GM18502 (cell line): Measurements from ENCODE around the gene GHITM.
A peak's percentile ranks its signal among the peaks of the same experiment; 100 is the strongest.
"Not testable (repeated sequence)": the region's sequence is repeated elsewhere in the genome, so short reads cannot be mapped to it uniquely, and the experiment has no call there.

Experiments used
- ATAC-seq: cut with Tn5 transposase; IDR thresholded peaks from one replicate; pipeline ENCODE4 v1.9.1; 2021; ENCODE audit warnings: mild to moderate bottlenecking; ENCODE audit not compliant: unreplicated experiment, poor library complexity

Gene GHITM

DNA sequence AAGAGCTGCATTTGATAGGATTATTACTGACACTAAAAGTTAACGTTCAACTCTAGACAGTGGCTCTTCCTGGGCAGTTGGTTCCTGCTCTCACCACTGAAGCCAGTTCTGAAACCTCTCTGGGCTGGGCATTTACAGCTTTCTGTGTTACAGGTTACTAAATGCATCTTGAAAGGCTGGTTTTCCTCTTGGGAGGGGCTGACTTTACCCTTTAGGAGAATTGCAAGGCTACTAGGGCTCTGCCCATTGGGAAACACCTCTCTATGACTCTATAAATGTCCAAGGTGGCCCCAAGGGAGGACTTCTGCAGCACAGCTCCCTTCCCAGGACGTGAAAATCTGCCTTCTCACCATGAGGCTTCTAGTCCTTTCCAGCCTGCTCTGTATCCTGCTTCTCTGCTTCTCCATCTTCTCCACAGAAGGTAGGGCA is 34.2 kb downstream of the GHITM start, which contains the start of gene GPR15LG:
Gene GPR15LG (plus strand): TSS at position 301 of the 429 bp plus-strand sequence. CDS start 51 bp downstream, at position 352.
- peak; percentile 29 for ATAC-seq

DNA sequence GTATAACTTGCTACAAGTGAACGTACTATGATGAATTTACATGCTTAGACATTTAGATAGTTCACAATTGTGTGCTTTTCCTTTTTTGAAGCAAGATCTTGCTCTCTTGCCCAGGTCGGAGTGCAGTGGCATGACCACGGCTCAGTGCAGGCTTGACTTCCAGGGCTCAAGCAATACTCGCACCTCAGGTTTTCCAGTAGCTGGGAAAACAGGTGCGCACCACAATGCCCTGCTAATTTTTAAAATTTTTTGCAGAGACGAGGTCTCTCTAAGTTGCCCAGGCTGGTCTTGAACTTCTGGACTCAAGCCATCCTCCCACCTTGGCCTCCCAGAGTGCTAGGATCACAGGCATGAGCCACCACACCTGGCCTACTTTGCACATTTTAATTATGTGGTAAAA is 36.1 kb downstream of the GHITM start:
- no peak for ATAC-seq

DNA sequence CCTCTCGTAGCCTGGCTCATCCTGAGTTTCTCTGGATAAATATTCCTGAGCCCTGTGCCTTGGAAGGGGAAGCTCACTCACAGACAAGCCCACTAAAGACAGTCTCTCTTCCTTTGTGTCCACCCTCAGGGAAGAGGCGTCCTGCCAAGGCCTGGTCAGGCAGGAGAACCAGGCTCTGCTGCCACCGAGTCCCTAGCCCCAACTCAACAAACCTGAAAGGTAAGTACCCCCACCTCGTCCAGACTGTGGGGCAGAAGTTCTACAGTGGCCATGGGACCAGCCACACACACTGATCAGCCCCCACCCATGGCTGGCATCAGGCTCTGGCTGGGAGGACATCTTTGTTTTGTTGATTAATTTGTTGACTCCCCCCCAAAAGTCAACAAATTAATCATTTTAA is 37.0 kb downstream of the GHITM start:
- no peak for ATAC-seq

DNA sequence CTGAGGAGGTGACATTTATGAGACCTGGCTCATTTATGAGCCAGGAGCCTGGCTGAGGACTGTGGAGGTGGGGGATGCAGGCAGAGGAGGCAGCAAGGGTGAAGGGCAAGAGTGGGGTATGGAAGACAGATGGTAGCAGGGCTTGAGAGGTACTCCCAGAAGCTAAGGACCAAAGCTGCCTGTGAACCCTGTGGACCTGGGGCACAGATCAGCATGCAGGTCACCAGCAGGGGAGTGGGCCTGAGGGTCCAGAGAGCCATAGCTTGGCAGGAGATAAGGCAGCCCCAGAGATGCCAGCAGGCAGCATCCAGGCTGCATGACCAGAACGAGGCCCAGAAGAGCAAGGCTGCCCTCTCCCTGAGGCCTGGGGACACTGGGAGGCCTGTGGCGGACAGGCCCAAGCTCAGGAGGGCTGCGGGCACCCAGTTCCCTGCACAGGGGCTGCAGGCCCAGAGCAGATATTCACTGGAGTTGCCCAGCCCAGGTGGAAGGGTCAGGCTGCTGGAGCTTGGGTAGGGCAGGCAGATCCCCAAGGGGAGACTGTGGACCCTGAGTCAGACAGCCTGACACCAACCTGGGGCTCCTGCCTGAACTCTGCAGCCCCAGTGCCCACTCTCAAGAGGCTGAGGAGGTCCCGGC is 37.6 kb downstream of the GHITM start:
- no peak for ATAC-seq

DNA sequence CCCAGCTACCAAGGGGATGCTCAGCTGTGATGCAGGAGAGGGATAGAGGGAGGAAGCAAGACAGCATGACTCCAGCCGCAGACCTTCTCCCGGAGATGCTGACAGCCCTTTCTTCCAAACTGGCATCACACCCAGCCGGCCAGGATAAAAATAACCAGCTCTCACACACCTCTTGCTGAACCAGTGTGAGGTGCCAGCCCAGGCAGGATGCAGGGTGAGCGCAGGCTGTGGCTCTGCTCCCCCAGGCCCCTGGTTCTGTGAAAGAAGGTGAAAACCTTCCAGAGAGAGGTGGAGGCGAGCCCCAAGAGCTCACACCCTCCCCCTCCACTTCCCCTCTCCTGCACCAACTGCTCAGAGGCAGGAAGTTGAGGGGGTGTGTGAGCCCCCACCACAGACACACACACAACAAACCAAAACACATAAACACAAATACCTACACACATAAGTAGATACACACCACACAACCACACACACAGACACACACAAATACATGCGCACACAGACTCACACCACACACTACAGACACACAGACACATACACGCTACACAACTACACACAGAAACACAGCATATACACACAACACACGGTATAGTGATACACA is 38.3 kb downstream of the GHITM start:
- peak; percentile 46 for ATAC-seq

DNA sequence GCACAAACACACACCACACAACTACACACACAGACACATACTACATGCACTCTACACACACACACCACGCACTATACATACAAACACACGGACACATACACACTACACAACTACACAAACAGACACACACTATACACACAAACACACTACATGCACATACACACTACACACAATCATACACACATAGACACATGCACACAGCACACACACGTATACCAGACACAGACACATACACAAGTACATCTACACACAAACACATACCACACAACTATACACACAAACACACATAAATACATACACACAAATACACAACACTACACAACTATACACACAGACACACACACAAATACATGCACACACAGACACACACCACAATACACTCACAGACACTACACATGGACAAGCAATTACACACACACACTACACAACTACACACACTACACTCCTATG is 38.9 kb downstream of the GHITM start:
- ATAC-seq, result no peak

DNA sequence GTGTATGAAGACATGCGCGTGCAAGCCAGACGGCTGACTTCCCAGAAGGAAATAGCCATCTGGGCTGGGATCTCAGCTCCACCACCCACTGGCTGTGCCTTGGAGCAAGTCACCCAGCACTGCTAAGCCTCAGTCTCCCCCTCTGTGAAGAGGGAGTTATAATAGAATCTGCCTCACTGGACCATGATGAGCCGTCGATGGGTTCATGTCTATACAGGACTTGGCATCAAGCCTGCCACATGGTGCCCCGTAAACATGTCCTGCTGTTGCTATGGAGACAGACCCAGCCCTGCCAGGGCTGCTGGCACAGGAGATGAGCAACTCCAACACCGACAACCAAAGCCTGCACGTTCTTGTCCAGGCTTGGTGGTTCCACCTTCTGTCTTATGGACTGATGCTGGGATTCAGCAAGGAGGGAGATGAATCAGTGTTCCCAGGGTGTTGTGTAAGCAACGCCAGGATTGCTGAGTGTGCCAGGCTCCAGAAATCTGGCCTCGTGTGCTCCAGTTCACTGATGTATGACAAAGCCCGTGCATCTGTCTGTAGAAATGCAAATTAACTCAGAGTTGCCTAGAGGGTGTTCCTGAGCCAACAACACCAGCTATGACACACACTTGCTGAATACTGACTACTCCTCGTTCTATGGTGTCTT is 39.9 kb downstream of the GHITM start:
- peak; percentile 93 for ATAC-seq

DNA sequence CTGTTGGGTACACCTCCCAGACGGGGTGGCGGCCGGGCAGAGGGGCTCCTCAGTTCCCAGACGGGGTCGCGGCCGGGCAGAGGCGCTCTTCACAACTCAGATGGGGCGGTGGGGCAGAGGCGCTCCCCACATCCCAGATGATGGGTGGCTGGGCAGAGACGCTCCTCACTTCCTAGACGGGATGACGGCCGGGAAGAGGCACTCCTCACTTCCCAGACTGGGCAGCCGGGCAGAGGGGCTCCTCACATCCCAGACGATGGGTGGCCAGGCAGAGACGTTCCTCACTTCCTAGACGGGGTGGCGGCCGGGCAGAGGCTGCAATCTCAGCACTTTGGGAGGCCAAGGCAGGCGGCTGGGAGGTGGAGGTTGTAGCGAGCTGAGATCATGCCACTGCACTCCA is 41.1 kb downstream of the GHITM start:
- not testable (repeated sequence) for ATAC-seq

DNA sequence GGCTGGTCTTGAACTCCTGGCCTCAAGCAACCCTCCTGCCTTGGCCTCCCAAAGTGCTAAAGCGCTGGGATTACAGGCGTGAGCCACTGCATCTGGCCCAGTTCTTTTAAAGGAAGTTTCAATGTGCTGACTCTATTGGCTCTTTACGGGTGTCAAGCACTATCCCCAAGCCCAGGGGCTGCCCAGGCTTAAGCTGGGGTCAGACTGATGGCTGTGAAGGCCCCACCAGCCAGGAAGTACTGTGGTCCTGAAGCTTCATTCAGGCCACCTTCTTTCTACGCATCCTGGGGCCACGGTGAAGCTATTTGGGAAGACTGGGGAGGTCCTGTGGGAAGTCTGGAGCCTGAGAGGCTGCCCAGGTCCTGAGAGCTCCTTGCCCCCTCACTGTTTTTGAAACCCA is 42.3 kb downstream of the GHITM start:
- no peak for ATAC-seq

DNA sequence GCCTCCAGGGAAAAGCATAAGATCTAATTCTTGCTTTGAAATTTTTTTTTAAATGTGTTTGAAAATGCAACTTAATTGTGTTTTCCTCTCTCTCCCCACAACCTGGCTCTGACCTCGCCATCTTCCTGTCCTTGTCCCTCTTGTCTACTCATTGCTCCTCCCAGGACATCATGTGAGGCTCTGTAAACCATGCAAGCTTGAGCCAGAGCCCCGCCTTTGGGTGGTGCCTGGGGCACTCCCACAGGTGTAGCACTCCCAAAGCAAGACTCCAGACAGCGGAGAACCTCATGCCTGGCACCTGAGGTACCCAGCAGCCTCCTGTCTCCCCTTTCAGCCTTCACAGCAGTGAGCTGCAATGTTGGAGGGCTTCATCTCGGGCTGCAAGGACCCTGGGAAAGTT is 45.2 kb downstream of the GHITM start:
- ATAC-seq, result peak; percentile 41

DNA sequence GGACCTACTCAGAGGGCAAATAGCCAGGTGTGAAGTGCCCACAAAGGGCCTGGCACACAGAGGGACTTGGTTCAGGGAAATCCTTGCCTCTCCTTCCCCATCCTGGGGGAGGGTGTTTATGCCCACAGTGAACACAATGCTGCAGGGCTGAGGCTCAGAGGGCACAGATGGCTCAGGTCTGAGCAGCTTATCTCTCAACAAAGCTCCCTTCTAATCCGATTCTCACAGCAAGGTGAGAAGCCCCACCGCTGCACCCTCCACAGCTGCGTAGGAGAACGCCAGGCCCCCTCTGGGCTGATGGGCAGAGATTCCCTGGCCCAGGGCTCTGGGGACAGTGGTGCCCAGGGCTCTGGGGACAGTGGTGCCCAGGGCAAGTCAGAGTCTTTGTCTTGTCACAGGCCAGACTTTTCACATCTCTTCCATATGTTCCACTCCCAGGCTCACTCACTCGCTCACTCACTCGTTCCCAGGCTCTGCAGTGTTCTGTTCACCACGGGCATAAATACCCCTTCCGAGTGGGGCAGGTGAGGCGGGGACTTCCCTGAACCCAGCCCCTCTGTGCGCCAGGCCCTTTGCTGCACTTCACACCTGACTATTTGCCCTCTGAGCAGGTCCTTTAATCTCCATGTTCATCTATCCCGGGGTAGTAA is 46.3 kb downstream of the GHITM start:
- no peak for ATAC-seq

DNA sequence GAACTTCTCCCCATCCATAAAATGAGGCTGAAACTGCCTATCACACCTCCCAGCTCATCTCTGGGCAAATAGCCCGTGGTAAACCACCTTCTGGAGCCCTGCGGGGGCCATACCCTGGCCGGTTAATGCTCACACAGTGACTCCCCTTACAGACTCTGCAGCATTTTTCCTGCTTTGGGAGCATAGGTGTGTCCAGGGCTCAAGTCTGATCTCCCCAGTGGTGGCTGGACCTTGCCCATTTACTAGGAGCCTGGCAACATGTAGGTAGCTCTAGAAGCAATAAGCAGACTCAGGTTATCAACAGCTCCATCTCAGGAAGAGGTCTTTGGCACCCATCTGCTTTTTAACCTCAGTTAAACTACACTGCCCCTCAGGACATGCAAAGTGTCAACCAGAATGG is 49.5 kb downstream of the GHITM start:
- no peak for ATAC-seq

DNA sequence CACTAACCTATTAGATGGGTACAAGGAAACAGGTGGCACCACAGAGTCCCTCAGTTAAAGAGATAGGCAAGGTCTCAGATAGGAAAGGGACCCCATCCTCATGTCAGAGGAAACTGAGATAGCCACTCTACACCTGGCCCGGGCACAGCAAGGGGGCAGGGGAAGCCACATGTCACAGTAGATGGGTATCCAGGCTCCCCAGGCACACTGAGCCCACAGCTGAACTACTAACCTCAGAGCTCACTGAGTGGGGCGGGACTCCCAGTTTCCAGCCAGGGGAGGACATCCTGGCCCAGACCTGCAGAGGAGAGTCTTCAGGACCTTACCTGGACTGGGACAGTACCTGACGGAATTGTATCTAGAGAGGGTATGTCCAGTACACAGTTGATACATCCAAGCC is 51.3 kb downstream of the GHITM start:
- ATAC-seq, result no peak

DNA sequence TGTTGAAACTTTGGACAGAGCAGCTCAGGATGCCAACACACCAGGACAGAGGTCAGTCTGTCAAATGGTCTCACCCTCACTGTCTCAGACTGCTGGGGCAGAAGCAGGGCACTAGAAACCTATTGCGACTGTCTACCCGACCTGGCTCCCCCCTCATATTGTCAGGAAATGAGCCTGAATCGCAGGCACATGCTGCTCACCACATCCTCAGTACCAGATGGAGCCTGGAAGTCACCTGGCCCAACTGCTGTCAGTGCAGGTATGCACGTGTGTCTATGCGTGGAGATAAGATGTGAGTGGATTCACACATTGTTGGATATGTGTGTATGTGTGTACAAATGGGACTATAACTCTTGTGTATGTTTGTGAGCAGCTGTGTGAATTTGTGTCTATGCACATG is 51.8 kb downstream of the GHITM start:
- no peak for ATAC-seq

DNA sequence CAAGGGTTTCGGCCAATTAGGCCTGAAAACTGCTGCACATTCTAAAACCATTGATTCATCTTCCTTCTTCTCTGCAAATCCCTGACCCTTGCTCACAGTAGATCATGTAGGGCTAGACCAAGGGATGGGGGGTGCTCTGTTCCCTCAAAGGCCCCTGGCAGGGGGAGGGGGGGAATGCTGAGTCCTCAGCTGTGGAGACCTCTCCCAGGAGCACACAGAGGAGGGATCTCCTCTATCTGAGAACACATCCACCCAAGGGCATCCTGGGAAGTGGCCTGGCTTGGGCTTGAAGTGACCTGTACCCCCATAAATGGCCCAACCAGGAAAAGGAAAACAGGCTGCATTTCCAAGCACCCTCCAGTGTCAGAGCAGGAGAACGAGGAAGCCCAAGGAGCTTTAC is 54.0 kb downstream of the GHITM start:
- no peak for ATAC-seq

DNA sequence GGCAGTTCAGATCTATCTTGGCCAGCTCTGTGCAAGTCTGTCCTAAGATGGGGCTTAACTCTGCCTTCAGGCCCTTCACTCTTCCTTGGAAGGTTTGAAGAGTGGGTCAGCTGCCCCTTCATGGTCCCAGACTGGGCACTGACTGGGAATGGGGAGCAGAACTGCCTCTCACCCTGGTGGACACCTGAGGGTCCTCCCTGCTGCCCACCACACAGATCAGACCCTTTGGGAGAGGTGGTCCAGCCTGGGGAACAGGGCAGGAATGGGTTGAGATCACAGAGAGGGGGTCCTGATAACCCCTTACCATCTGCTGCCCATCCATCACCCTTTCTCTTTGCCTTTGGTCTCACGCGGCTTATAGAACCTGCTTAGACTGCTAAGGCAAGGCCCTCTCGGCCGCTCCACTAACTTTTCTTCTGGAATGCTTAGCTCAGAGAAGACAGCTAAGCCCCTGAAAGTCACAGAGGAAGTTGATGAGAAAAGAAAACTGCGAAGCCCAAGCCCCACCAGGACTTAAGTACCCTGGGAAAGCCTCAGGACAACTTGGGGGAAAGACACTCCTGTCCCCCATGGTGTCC is 54.6 kb downstream of the GHITM start:
- ATAC-seq, result peak; percentile 24

DNA sequence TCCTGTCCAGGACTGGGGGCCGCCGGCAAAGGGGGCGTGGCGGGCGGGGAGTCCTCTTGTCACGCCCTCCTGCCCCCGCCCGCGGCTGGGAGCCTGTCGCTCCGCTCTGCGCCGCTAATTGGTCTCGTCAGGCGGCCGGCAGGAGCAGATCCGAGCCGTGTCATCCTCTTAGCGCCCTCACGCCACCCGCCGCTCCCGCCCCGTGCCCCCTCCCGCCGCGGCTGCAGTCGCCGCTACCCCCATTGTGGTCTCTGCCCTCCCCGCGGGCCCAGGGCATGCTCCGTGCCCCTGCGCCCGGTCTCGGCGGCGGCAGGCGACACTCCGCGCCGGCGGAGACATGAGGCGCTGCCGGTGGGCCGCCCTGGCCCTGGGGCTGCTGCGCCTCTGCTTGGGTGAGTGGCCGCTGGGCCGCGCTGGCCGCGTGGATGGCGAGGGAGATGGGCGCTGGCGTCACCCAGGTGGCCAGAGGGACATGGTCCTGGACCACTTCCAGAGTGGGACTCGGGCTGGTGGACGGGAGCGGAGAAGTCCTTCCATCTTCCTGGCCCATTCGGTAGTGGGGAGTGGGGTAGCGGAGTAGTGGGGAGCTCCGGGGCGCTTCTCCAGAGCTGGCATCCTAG is 55.2 kb downstream of the GHITM start, which contains the start of gene CDHR1:
Gene CDHR1 (plus strand): TSS at position 114 of the 620 bp plus-strand sequence. CDS start 224 bp downstream, at position 338.
- peak; percentile 86 for ATAC-seq

DNA sequence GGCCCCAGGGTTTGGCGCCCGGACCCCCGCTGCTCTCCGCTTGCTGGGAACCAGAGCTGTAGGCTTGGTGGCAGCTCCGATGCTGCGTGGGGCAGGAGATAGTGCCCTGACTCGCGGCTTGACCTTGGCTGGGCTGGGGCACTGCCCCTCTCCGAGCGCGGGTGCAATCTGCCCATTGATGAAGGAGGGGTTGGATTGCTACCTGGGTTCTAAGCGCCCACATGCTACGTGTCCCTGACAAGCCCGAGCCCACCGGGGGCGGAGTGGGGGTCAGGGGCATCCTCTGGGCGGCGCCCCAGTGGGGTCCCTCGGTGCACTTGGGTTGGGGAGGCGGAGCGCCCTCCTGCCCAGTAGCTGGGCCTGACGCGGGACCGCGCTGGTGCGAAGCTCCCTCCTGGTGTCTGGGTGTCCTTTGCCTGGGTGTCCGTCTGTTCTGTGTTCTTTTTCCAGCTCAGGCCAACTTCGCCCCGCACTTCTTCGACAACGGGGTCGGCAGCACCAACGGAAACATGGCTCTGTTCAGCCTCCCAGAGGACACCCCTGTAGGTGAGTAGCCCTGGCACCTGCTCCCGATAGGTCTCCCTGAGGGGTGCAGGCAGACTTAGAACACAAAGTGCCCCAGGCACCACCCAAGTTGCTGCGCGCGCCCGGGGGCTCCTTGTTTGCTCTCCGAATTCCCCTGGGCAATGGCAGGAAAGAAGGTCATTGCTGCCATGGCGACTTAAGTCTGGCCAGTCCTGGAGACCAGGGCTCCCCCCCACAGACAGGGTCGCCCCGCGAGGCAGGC is 55.9 kb downstream of the GHITM start:
- ATAC-seq, result no peak

DNA sequence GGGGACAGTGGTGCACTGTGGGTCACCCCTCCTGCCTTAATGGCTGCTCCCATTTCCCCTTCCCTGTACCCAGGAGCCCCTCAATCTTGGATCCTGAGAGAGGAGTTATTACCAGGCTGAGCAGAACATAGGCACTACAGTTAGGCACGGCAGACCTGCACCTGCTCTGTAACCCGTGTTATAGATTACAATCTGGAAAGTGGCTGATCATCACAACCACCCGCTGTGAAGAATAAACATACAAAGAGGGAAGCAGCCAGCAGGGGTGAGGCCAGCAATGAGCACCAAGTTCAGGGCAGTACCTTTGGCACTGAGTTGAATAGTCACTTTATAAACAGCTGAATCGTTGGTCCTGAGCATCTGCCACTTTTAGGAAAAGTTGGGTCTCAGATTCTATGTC is 56.8 kb downstream of the GHITM start:
- ATAC-seq, result no peak
